HG03095 (cell line): ENCODE results near the gene HPCA.

ENCODE experiments used
- ATAC-seq: cut with Tn5 transposase; IDR thresholded peaks from one replicate; pipeline ENCODE4 v1.9.1; 2021; ENCODE audit warnings: moderate library complexity; ENCODE audit not compliant: unreplicated experiment

HPCA gene

DNA sequence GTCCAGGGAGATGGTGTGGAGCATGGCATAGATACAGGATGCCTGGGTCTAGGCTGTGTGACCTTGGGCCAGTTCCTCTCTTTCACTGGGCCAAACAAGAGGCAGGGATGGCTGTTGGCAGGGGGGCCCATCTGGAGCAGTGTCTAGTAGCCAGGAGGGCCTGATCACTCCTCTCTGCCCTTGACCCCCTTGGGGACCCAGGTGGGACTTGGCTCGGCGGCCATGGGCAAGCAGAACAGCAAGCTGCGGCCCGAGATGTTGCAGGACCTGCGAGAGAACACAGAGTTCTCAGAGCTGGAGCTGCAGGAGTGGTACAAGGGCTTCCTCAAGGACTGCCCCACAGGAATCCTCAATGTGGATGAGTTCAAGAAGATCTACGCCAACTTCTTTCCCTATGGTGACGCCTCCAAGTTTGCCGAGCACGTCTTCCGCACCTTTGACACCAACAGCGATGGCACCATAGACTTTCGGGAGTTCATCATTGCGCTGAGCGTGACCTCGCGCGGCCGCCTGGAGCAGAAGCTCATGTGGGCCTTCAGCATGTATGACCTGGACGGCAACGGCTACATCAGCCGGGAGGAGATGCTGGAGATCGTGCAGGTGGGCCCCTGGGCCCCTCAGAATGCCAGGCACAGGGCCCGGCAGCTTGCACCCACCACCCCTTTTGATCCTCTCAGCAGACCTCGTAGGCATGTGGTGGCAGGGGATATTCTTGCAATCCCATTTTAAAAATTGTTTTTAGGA is 2.6 kb downstream of the HPCA start:
- no peak for ATAC-seq

DNA sequence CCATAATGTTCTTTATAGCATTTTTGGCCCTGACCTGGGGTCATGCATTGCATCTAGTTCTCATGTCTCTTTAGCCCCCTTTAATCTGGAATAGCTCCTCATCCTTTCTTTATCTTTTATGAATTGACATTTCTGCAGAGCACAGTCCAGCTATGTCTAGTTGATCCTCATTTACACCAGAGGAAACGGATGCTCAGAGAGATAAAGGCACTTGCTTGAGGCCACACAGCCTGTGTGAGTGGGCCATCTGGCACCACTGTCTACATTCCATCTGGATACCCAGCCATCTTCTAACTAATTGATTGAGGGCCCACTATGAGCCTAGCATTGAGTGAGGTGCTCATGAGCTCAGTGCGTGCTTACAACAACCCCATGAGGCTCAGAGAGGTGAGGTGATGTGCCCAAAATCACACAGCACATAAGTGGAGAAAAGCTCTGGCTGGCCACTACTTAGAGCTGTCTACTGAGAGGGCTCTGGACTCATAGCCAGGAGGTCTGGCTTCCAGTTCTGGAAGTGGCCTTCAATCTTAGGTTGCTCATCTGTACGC is 3.5 kb downstream of the HPCA start:
- no peak for ATAC-seq

DNA sequence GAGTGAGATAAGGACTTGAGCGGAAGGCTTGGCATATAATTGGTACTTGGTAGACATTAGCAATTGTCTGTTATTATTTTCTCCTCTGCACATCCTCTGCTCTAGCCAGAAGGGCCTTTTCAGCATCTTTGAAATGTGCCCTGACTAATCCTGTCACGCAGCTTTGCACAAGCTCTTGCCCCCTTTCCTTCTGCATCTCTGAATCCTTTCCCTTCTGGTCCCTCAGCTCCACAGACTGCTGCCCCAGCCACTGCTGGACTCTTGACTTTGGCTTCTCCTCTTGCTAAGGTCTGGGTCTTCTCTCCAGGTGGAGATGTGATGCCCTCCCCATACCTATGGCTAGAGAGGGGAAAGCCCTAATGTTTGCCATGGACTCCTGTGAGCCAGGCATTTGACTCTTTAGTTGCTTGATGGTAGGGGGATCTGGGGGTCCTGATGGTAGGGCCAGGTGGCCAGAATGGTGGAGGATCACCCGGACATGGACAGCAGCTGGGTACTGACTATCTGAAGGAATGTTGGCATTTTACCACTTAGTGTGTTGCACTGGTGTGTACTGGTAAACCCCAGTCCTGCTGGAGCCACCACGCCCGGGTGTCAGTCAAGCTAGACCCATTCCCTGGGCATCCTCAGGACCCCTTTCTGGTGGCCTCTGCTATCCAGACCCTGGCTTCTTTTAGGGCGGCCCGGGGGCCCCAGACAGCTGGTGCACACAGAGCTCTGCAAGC is 4.4 kb downstream of the HPCA start:
- ATAC-seq = no peak

DNA sequence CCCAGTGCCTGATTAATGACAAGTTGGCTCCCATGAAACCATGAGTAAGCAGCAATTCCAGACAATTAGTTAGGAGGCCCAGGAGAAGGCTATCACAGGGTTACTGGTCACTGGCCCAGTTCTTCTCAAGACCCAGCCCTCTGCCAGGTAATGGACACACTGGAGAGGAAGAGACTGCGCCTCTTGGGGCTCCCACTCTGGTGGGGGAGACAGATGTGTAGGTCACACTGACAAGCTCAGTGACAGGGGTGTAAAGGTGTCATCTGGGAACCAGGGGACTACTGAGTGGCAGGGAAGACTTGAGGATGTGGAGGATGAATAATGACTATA is 4.9 kb downstream of the HPCA start:
- ATAC-seq = no peak

DNA sequence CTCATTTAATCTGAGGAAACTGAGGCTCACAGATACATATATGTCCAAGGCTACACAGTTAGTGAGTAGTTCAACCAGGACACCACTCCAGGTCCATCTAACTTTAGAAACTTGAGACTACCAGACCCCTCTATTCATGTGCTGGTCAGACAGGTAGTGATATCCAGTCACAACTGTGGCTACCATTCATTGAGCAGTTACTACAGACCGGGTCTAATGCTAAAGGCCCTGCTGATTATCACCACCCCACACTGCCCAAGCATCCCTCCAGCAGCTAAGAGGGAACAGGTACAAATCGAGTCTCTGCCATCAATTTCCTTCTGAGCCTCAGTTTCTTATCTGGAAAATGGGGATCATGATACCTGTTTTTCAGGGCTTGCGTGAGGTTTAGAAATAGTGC is 5.3 kb downstream of the HPCA start:
- ATAC-seq = no peak

DNA sequence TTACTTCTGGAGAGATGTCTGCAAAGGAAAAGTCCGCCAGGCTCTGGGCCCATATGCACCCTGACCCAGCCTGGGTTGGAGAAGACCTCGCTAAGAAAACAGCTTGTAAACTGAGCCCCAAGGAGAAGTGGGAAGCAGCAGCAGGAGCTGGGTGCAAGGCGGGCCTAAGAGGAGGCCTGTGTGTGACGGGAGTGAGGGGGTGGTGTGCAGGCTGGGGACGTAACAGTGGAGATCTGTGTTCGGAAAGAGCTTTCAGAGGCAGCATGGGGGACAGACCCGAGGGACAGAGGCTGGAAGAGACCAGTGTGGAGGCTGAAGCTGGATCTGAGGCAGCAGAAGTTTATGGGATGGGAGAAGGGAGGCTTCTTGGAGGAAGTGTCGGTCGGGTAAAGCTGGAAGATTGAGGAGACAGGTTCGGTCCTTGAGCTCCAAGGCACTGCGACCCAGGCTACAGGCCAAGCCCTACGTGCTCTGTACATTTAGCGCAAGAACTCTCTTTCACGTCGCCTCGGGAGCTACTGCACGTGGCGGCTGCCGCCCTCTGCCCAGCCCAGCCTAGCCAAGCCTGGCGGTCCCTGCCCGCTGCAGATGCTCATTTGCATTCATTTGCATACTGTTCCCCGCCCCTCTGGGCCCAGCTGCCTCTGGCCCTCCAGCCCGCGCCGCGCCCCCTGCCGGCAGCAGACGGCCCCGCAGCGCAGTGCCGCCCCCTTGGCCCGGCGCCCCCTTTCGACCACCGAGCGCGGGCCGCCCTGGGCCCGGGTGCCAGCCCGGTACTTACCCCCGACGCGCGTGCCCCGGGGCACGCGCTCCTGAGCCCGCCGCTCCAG is 6.3 kb downstream of the HPCA start:
- ATAC-seq = no peak

DNA sequence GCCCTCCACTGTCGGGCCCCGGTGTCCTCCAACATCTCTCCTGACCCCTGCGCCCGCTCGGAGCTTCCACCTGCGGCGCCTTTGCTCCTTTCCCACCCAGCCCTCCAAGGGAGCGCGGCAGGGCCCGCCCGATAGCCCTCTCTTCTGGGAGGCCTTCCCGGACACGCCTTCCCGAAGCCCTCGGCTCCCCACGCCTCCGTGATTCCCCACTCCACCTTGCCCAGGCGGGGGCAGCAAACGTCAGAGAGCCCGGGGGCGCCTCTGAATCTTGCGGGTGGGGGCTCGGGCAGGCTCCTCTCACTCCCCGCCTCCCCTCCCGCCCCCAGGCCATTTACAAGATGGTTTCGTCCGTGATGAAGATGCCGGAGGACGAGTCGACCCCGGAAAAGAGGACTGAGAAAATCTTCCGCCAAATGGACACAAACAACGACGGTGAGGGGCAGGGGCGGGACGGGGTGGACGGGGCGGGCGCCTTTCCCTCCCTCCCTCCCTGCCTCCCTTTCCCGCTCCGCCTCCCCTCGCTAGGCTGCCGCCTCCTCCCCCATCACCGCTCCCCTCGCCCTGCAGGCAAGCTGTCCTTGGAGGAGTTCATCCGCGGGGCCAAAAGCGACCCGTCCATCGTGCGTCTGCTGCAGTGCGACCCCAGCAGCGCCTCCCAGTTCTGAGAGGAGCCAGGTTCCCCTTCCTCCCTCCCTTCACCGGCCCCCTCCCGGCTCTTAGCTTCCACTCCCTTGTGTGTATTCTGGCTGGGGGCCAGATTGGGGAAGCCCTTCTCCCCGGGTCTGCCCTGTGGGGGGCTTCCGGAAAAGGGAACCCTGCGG is 7.1 kb downstream of the HPCA start:
- no peak for ATAC-seq

DNA sequence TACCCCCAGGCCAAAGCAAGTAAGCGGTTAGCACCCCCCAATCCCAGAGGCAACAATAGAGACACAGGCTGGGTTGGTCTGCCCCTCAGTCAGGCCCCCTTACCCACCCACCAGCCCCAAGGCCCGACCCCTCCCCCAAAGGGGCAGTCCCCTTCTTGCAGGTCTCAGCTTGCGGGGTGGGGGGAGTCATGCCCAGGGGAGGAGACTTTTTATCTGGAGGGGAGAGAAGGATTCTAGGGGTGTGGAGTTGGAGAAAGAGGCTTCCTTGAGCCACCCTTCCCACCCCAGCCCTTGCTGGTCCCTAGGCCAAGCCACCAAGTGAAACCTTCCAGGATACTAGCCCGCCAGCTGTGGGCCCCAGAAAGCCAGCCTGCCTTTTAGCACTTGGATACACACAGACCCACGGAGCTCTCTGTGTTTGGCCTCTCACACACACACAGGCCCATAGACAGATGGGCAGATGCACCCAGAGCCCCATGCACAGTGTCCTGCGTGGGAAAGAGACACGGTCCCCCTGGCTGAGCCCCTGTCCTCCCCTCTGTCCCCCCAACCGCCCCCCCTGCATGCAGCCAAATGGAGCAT is 7.8 kb downstream of the HPCA start:
- ATAC-seq = no peak

DNA sequence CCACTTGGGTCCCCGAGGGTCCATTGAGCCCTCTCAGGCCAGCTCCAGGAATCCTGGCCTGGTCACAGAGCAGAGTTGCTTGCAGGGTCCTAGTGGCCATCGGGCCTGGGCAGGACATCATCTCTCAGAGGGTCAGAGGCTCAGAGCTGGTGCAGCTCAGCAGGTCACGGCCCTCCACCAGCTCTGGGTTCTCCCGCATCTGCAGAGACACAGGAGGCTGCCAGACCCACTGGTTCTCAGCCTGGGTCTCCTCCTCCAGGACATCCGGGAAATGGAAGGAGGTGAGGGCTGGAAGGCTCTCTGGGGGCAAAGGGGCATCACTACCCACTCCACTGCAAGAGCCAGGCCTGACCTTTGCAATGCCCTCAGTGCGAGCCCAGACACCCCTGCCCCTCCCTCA is 8.4 kb downstream of the HPCA start:
- no peak for ATAC-seq

DNA sequence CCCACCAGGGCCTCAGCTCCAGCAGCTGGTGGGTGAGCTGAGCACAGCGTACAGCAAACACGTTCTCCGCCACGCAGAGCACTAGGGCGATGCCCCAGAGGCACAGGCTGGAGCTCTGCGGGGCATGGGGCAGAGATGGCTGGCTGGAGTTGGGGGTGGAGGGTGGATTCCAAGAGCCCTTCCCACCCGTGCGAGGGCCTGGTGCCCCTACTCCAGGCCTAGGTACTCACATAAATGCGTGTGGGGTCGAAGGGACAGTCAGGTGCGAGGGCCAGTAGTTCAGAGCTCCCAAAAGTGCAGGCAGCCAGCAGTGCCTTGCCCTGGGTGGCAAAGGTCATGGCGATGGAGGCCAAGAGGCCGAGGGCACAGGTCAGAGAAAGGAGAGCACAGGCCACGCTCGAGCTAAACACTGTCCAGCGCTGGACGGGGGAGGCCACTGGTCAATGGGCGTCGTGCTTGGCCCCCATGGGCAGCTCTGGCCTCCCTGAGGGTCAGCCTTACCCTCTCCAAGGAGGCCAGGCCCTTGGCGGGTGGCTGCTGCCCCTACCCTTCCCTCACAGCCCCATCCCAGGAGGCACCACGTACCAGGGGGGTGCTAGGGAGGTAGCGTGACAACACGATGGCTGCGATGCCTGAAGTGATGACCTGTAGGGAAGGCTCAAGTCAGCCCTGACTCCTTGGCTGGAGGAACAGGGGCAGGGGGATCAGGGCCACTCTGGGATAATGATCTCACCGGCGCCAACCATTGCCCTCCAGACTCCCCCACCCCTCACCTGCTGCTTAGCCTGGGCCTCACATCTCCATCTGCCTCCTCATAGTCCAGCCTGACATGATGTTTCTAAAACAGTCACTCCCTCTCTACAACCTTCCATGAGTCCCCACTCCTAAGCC is 9.3 kb downstream of the HPCA start:
- no peak for ATAC-seq

DNA sequence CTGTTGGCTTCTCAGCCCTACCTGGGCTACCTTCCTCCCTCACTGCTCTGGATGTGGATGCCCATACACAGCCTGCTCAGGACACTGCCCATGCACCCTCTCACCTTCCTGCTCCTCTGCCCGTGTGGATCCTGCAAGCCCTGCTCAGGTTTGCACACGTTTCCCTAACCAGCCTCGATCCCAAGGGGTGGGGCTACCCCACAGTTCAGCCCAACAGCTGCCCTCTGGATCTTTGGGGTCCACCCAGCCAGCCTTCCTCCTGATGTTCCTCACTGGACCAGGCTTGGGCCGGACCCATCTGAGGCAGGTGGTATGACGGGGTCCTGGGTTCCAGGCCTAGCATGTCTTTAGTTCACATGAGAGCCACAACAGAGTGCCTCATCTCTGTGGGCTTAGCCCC is 10.2 kb downstream of the HPCA start:
- ATAC-seq = no peak

DNA sequence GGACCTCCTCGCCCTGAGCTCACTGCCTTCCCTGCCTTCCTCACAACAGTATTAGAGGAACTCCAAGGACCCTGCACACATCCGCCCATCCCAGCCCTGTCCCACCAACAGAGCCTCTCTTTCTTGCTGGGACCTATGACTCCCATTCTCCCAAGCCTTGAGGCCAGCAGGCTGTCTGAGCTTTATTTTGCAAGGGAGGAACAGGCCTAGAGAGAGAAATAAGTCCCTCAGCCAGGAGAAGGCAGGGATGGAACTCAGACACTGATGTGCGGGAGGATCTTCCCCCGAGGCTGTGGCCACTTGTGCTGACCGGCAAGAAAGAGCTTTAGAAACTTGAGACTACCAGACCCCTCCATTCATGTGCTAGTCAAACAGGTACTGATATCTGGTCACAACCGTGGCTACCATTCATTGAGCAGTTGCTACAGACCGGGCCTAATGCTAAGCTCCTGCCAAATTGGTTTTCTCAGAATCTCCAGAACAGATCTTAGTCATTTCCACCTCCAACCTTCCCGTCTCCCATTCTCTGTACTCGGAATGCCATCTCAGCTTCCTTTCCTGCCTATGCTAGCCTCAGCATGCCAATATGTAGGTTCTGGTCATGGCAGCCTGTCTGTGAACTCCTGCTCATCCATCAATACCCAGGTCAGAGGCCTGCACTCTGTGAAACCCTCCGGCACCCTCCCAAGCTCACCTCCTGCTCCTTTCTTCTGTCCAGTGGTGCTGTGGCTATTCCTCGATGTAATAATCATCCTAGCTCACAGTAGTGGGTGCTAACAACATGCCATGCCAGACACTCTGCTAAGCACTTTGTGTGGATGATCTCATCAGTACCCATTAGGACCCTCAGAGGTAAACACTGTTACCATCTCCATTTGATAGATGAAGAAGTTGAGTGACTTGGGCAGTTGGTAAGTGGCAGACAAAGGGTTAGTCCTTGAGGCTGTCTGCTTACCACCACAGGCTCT is 11.1 kb downstream of the HPCA start:
- ATAC-seq = no peak

DNA sequence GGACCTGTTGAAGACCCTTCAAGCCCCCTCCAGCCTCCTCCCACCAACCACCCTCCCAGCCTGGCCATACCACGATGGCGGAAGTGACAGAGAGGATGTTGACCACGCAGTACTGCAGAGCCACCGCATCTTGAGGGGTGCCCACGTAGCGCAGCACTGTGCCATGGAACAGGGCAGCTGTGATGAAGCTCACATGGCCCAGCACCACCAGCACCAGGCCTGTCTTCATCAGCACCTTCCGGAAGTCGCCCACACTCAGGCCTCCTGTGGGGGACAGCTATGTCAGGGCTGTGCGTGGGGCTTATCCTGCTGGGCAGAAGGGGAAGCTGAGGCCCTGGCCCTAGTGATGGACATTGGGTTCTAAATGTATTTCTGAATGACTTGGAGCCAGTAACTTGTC is 11.8 kb downstream of the HPCA start:
- no peak for ATAC-seq

DNA sequence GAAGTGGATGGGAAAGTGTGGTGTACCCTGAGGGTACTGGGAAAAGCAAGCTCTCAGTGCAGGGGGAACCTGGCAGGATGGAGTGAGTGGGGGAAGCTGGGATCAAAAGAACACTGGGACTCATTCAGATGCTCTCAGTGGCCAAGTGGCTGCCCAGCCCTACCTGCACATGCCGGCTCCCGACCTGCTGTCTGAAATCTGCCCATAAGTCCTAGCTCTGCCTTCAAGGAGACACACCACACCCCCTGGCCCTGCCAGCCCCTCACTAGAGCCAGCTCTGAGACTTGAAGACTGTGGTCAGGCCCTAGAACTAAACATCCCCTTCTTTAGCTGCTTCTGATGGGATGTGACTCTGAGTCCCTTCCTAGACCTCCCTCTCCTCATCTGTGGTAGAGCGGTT is 12.7 kb downstream of the HPCA start:
- ATAC-seq = no peak

DNA sequence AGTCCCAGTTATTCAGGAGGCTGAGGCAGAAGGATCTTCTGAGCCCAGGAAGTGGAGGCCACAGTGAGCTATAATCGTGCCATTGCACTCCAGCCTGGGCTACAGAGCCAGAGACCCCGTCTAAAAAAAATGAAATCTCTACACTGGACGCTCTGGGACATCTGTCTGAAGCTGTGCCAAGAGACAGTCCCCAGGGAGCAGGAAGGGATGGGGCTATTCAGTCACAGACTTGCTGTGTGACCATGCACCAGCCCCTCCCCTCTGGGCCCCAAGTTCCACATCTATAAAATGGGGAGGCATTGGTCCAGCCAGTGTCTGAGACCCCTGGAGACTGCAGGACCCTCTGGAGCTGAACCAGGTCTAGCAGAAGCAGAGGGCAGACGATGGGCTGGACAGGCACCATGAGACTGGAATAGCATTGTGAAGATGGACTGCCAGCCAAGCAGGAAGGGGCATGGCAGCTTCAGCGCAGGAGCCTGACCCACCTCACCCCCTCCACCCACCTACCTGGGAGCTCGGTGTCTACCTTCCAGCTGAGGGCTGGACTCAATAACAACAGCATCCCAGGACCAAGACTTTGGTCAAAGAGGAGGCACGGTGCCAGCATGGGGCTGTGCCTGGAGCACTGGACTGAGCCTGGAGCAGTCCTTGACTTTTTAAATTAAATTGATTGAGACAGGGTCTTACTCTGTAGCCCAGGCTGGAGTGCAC is 13.4 kb downstream of the HPCA start:
- no peak for ATAC-seq

DNA sequence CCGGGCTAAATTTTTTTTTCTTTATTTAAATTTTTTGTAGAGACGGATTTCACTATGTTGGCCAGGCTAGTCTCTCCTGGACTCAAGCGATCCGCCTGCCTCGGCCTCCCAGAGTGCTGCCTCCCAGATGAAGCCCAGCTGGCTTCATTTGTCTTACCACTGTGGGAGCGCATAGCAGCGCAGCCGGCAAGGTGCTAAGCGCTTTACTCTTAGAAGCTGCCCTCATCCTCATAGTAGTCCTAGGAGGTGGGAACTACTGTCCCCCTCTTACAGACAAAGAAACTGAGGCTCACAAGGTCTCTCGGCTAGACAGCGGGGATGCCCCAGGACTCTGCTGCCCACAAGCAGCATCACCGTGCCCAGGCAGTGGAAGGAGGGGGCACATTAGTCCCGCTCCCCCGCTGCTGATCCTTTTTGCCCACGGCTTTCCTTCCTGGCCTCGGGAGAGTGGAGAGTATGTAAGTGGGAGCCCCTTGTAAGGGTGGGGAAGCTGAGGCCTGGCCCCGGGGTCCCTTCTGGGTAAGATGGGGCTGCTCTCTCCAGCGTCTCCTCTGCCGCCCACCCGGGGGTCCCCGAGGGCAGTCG is 14.2 kb downstream of the HPCA start:
- ATAC-seq = no peak
